OCI-LY1 (cell line): ENCODE results near the gene ELMOD3.
"Not testable (repeated sequence)": the region's sequence is repeated elsewhere in the genome, so short reads cannot be mapped to it uniquely, and the experiment has no call there.

Experiments used
- H2AFZ ChIP-seq: fragments of 200-600 bp; sonication (generic), shearing (Covaris generic); 2 replicates; pipeline ENCODE4 v1.6.0; 2014; ENCODE audit warnings: antibody characterized with exemption, mild to moderate bottlenecking, low read length
- H3F3A ChIP-seq: fragments of 200-600 bp; sonication (generic), shearing (Covaris generic); 2 replicates; pipeline ENCODE4 v1.6.0; 2014; ENCODE audit warnings: mild to moderate bottlenecking, antibody characterized with exemption, low read length, moderate library complexity; ENCODE audit not compliant: insufficient read depth
- H3K27ac ChIP-seq: fragments of 200-600 bp; sonication (generic); 2 replicates; pipeline ENCODE4 v1.5.1; 2014; ENCODE audit warnings: low read length, mixed run types, mild to moderate bottlenecking, low read depth; ENCODE audit not compliant: poor library complexity, severe bottlenecking
- H3K27me3 ChIP-seq: fragments of 200-600 bp; sonication (generic); 2 replicates; pipeline ENCODE4 v1.6.0; 2014; ENCODE audit warnings: antibody characterized with exemption, mild to moderate bottlenecking, low read length, moderate library complexity; ENCODE audit not compliant: insufficient read depth
- H3K36me3 ChIP-seq: fragments of 200-600 bp; sonication (generic); 2 replicates; pipeline ENCODE4 v1.6.1; 2014; ENCODE audit warnings: mild to moderate bottlenecking, antibody characterized with exemption, low read length, moderate library complexity, mixed read lengths; ENCODE audit not compliant: insufficient read depth
- H3K4me1 ChIP-seq: fragments of 200-600 bp; sonication (generic); 2 replicates; pipeline ENCODE4 v1.5.1; 2014; ENCODE audit warnings: mild to moderate bottlenecking, low read length, moderate library complexity; ENCODE audit not compliant: insufficient read depth, severe bottlenecking
- H3K4me2 ChIP-seq: fragments of 200-600 bp; sonication (generic), shearing (Covaris generic); 2 replicates; pipeline ENCODE4 v1.6.1; 2014; ENCODE audit warnings: low read length
- H3K4me3 ChIP-seq: fragments of 200-600 bp; sonication (generic); 2 replicates; pipeline ENCODE4 v1.5.1; 2014; ENCODE audit warnings: low read length, low read depth, mild to moderate bottlenecking, mixed read lengths; ENCODE audit not compliant: poor library complexity, severe bottlenecking
- H3K79me2 ChIP-seq: fragments of 200-600 bp; shearing (Covaris generic); 2 replicates; pipeline ENCODE4 v1.6.1; 2016; ENCODE audit warnings: mixed run types, low read length, mixed read lengths; ENCODE audit not compliant: insufficient read depth
- H3K9ac ChIP-seq: fragments of 200-600 bp; sonication (generic), shearing (Covaris generic); 2 replicates; pipeline ENCODE4 v1.6.1; 2014; ENCODE audit warnings: mild to moderate bottlenecking, low read length, mixed read lengths
- H3K9me2 ChIP-seq: fragments of 200-600 bp; sonication (generic), shearing (Covaris generic); 2 replicates; pipeline ENCODE4 v1.6.1; 2014; ENCODE audit warnings: low read depth, mild to moderate bottlenecking, low read length, mixed read lengths
- H3K9me3 ChIP-seq: fragments of 200-600 bp; shearing (Covaris generic); 2 replicates; pipeline ENCODE4 v1.6.1; 2014; ENCODE audit warnings: low read length, mixed read lengths
- H4K20me1 ChIP-seq: fragments of 200-600 bp; sonication (generic), shearing (Covaris generic); 2 replicates; pipeline ENCODE4 v1.6.0; 2016; ENCODE audit warnings: mild to moderate bottlenecking, low read length; ENCODE audit not compliant: insufficient read depth
- EZH2 ChIP-seq: fragments of 200-600 bp; sonication (generic), shearing (Covaris generic); IDR thresholded peaks from 2 replicates; pipeline ENCODE4 v1.8.0; 2017; ENCODE audit warnings: borderline replicate concordance, mixed run types, mild to moderate bottlenecking, antibody characterized with exemption, low read length, moderate library complexity, mixed read lengths
- TF ChIP-seq, protein P1 (sequence below): fragments of 200-600 bp; sonication (generic), shearing (Covaris generic); IDR thresholded peaks from 2 replicates; pipeline ENCODE4 v1.5.1; 2017; ENCODE audit warnings: mild to moderate bottlenecking, antibody characterized with exemption, low read length, moderate library complexity, mixed read lengths

Gene ELMOD3

DNA sequence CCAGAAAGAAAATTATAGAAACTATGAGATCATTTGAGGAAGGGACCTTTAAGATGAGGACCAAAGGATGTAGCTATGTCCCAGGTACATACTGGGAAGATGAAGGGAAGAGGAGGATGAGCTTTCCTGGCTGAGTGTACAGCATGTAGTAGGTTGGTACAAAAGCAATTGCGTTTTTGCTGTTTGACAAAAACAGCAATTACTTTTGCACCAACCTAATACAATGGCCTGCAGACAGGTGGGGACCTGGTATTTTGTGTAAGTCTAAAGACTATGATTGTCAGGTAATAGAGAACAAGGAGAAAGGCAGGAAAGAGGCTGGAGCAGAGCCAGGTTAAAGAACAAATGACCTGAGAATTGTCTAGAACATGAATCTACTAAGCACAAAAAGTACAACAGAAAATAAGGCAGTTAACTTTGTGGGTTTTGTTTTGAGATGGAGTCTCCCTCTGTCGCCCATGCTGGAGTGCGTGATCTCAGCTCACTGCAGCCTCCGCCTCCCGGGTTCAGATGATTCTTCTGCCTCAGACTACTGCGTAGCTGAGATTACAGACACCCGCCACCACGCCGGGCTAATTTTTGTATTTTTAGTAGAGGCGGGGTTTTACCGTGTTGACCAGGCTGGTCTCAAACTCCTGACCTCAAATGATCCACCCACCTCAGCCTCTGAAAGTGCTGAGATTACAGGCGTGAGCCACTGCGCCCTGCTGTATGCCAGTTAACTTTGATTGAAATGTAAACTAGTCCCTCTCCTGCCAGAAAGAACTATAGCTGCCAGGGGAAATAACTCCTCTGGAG is 23.5 kb upstream of the ELMOD3 start:
- peaks cover 15% of the 10 kb centered on the region for H3K79me2 ChIP-seq
- H3K9me2 ChIP-seq, result no peaks in the 10 kb centered on the region
- H3K9me3 ChIP-seq, result no peaks in the 10 kb centered on the region
- no peaks in the 10 kb centered on the region for H3F3A ChIP-seq
- H3K27me3 ChIP-seq, result no peaks in the 10 kb centered on the region
- H3K4me3 ChIP-seq, result no peak overlapping the region
- no peak overlapping the region for H3K9ac ChIP-seq
- H3K4me2 ChIP-seq, result no peak overlapping the region; the same call in 1 of the 2 replicates
- no peaks in the 10 kb centered on the region for H4K20me1 ChIP-seq
- no peak for TF ChIP-seq EZH2
- TF ChIP-seq, protein P1, sequence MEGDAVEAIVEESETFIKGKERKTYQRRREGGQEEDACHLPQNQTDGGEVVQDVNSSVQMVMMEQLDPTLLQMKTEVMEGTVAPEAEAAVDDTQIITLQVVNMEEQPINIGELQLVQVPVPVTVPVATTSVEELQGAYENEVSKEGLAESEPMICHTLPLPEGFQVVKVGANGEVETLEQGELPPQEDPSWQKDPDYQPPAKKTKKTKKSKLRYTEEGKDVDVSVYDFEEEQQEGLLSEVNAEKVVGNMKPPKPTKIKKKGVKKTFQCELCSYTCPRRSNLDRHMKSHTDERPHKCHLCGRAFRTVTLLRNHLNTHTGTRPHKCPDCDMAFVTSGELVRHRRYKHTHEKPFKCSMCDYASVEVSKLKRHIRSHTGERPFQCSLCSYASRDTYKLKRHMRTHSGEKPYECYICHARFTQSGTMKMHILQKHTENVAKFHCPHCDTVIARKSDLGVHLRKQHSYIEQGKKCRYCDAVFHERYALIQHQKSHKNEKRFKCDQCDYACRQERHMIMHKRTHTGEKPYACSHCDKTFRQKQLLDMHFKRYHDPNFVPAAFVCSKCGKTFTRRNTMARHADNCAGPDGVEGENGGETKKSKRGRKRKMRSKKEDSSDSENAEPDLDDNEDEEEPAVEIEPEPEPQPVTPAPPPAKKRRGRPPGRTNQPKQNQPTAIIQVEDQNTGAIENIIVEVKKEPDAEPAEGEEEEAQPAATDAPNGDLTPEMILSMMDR, result no peak
- peaks cover 12% of the 10 kb centered on the region for H3K4me1 ChIP-seq
- H3K36me3 ChIP-seq, result peaks cover 10% of the 10 kb centered on the region
- no peak overlapping the region for H2AFZ ChIP-seq
- H3K27ac ChIP-seq, result no peak overlapping the region

DNA sequence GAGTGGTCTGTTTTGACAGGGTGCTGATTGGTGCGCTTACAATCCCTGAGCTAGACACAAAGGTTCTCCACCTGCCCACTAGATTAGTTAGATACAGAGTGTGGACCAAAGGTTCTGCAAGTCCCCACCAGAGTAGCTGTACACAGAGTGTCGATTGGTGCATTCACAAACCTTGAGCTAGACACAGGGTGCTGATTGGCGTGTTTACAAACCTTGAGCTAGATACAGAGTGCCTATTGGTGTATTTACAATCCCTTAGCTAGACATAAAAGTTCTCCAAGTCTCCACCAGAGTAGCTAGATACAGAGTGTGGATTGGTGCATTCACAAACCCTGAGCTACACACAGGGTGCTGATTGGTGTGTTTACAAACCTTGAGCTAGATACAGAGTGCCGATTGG is 20.7 kb upstream of the ELMOD3 start:
- not testable (repeated sequence) for H3K9me2 ChIP-seq, H3K4me3 ChIP-seq, H3K36me3 ChIP-seq, H3F3A ChIP-seq, H3K4me2 ChIP-seq, H3K27me3 ChIP-seq, H3K79me2 ChIP-seq, H3K27ac ChIP-seq, H4K20me1 ChIP-seq, H2AFZ ChIP-seq, H3K9ac ChIP-seq, H3K4me1 ChIP-seq, H3K9me3 ChIP-seq

DNA sequence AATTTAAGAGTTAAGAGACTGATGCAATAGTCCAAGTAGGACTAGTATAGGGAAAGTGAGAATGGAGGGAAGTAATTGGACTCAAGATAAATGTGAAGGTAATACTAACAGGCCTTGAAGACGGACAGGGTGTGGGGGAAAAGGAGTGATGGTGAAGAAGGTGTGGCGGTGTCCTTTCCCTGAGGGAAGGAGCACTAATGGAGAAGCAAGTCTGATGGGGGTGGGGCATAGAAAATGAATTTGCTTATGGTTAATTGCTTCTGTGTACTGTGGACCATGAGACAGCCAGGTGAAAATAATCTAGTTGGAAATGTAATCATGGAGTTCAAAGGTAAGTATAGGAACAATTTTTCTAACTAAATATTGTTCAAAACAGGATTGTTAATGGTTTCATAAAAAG is 19.6 kb upstream of the ELMOD3 start:
- no peak overlapping the region for H3K4me2 ChIP-seq
- no peaks in the 10 kb centered on the region for H4K20me1 ChIP-seq
- no peaks in the 10 kb centered on the region for H3K27me3 ChIP-seq
- H3K9me3 ChIP-seq, result no peaks in the 10 kb centered on the region
- H3K9ac ChIP-seq, result no peak overlapping the region
- H3K36me3 ChIP-seq, result no peaks in the 10 kb centered on the region
- no peak overlapping the region for H2AFZ ChIP-seq
- no peak overlapping the region for H3K4me3 ChIP-seq
- H3K27ac ChIP-seq, result no peak overlapping the region
- H3K9me2 ChIP-seq, result no peaks in the 10 kb centered on the region
- H3K79me2 ChIP-seq, result no peaks in the 10 kb centered on the region
- H3F3A ChIP-seq, result no peaks in the 10 kb centered on the region
- H3K4me1 ChIP-seq, result no peaks in the 10 kb centered on the region
- TF ChIP-seq EZH2, result no peak
- TF ChIP-seq, protein P1, result no peak
